Common myeloid progenitor, CD34-positive (primary cell): ENCODE data around the gene ANKRD6.

Experiments used
- CTCF ChIA-PET: fragments of 350-600 bp; sonication (Branson Sonifier 250); formaldehyde crosslinking; loops from one replicate; lab custom pipeline; 2021; ENCODE audit warnings: antibody characterized with exemption; lab: Charles Lee
- POLR2A ChIA-PET: fragments of 350-600 bp; sonication (Branson Sonifier 250); formaldehyde crosslinking; loops from one replicate; lab custom pipeline; 2021; ENCODE audit warnings: antibody characterized with exemption; lab: Charles Lee
- DNase-seq, 3 donors: peaks; one replicate each; pipeline versions ENCODE4 v3.0.0 to v3.0.0-alpha.2; 2013
- H3K27ac ChIP-seq, 2 experiments: 1 replicate in 1 of 2; 2 replicates in 1 of 2; pipeline ENCODE4 v1.7.0; 2013; ENCODE audit warnings: inconsistent platforms in 2 of 2, low read length in 2 of 2, mild to moderate bottlenecking in 2 of 2, low read depth in 1 of 2, moderate library complexity in 1 of 2; ENCODE audit not compliant: severe bottlenecking in 2 of 2, insufficient read depth in 1 of 2, poor library complexity in 1 of 2
- H3K27me3 ChIP-seq, 5 experiments: replicated peaks in 2 of 5; 1 replicate in 3 of 5; 2 replicates in 2 of 5; pipeline versions ENCODE4 v1.6.1 to v1.7.0; 2013; ENCODE audit warnings: low read length in 4 of 5, mild to moderate bottlenecking in 2 of 5, moderate library complexity in 2 of 5, inconsistent platforms in 1 of 5; ENCODE audit not compliant: insufficient read depth in 5 of 5, control insufficient read depth in 4 of 5
- H3K36me3 ChIP-seq, 4 experiments: 1 replicate in 2 of 4; 2 replicates in 2 of 4; pipeline versions ENCODE4 v1.6.1 to v1.7.0; 2013; ENCODE audit warnings: low read length in 3 of 4, control low read depth in 1 of 4, mild to moderate bottlenecking in 1 of 4; ENCODE audit not compliant: control insufficient read depth in 4 of 4, insufficient read depth in 4 of 4
- H3K4me1 ChIP-seq, 4 experiments: 1 replicate in 3 of 4; 2 replicates in 1 of 4; pipeline versions ENCODE4 v1.6.1 to v1.7.1; 2013; ENCODE audit warnings: low read length in 3 of 4, mild to moderate bottlenecking in 3 of 4, control low read depth in 1 of 4, inconsistent platforms in 1 of 4, moderate library complexity in 1 of 4; ENCODE audit not compliant: control insufficient read depth in 4 of 4, insufficient read depth in 4 of 4; ENCODE audit errors: control extremely low read depth in 1 of 4
- H3K4me3 ChIP-seq, 7 experiments: 1 replicate in 4 of 7; 2 replicates in 3 of 7; pipeline versions ENCODE4 v1.5.1 to v1.7.0; 2013; ENCODE audit warnings: mild to moderate bottlenecking in 7 of 7, low read length in 6 of 7, moderate library complexity in 6 of 7, inconsistent platforms in 2 of 7, low read depth in 2 of 7, control low read depth in 1 of 7; ENCODE audit not compliant: insufficient read depth in 4 of 7, control insufficient read depth in 1 of 7; ENCODE audit errors: extremely low read depth in 1 of 7
- H3K9me3 ChIP-seq, 5 experiments: 1 replicate in 4 of 5; 2 replicates in 1 of 5; pipeline versions ENCODE4 v1.6.1 to v1.7.1; 2013; ENCODE audit warnings: low read length in 4 of 5, mild to moderate bottlenecking in 2 of 5, inconsistent platforms in 1 of 5, low read depth in 1 of 5, moderate library complexity in 1 of 5; ENCODE audit not compliant: control insufficient read depth in 4 of 5, insufficient read depth in 2 of 5; ENCODE audit errors: control extremely low read depth in 1 of 5
- WGBS: methylation state at CpG from one replicate; pipeline ENCODE4 v1.1.5; 2013; ENCODE audit not compliant: insufficient coverage; 5-methylcytosine and 5-hydroxymethylcytosine counted together

The ANKRD6 gene

DNA sequence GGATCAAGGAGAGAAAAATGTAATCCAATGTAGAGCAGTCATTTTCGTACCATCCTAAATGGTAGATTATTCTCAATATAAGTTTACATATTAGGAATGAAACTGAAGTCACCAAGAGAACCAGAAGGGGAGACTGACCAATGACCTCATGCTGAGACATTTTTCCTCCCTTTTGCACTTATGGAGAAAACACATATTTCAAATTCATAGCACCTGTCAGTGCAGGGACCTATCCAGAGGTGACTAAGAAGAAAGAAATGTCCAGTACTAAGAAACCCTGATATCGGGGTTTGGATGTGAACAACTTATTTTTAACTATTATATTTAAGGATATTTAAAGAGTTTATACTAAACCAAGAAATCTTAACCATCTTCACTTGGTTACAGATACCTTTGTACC, 222.2 kb downstream of the ANKRD6 start:
- CTCF ChIA-PET = interaction anchor here (0.6 kb wide), 1 partner anchor 9 kb away, joined by 3 read pairs; no protein-coding TSS in a partner anchor

DNA sequence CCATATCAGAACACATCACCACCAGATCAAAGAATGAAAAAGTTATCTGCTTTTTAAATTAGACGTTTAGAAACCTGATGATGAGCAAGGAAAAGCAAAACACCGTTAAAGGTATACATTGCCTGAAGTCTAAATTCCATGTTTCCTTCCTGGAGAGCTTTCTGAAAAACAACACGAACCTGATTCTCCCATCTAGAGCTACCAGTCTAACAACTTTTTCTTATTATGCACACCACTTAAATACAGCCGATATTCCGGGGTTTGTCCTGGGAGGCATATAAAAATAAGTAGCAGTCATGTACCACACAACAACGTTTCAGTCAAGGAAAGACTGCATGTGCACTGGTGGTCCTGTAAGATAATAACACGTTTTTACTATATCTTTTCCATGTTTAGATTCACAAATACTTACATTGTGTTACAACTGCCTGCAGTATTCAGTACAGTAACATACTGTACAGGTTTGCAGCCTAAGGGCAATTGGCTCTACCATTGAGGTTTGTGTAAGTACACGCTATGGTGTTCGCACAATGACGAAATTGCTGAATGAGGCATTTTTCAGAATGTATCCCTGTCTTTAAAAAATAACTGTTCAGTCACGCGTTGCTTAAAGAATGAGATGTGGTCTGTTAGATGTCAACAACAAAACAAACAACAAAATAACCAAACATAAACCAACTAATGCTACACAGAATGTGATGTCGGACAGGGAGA, 224.7 kb downstream of the ANKRD6 start:
- Histone ChIP-seq H3K4me1 (no peaks in the 10 kb centered on the region), H3K36me3 (peaks cover 5 to 95% (median 68%) of the 10 kb centered on the region in 4 experiments), H3K27ac (no peak overlapping the region), H3K27me3 (no peaks in the 10 kb centered on the region), H3K9me3 (no peaks in the 10 kb centered on the region), H3K4me3 (no peak overlapping the region)
- 100% methylated on average over 5 of the region's 13 CpGs for WGBS
- DNase-seq = no peak
- ChIA-PET POLR2A (no interaction called here), CTCF (no interaction called here)

More for the DNA sequence above, 222.2 kb downstream of the ANKRD6 start:
- H3K4me1 ChIP-seq = no peaks in the 10 kb centered on the region
- no peak overlapping the region for H3K27ac ChIP-seq
- no peak overlapping the region for H3K4me3 ChIP-seq
- no peak for DNase-seq
- H3K9me3 ChIP-seq = no peaks in the 10 kb centered on the region
- H3K27me3 ChIP-seq = no peaks in the 10 kb centered on the region
- H3K36me3 ChIP-seq = peaks cover 9 to 93% (median 70%) of the 10 kb centered on the region in 4 experiments
- POLR2A ChIA-PET = no interaction called here
- no CpG with 5 or more reads among the region's 2 CpGs for WGBS

- POLR2A ChIA-PET = interaction anchor here (0.6 kb wide), 1 partner anchor 9 kb away, joined by 3 read pairs; no protein-coding TSS in a partner anchor
- no peak overlapping the region for H3K4me3 ChIP-seq
- no peak overlapping the region for H3K27ac ChIP-seq
- no peaks in the 10 kb centered on the region for H3K4me1 ChIP-seq
- no peaks in the 10 kb centered on the region for H3K9me3 ChIP-seq
- no peaks in the 10 kb centered on the region for H3K27me3 ChIP-seq
- CTCF ChIA-PET = interaction anchor here (1.4 kb wide), 1 partner anchor 46 kb away, joined by 3 read pairs; no protein-coding TSS in a partner anchor
- 96% methylated on average over 4 of the region's 4 CpGs for WGBS
- DNase-seq = no peak
- peaks cover 8 to 87% (median 63%) of the 10 kb centered on the region in 4 experiments for H3K36me3 ChIP-seq
These were observed 228.0 kb downstream of the ANKRD6 start for GRCh38 chr6:89660981-89661380.

- no peak overlapping the region for H3K4me3 ChIP-seq
- H3K27ac ChIP-seq = no peak overlapping the region
- no peak for DNase-seq
- ChIA-PET CTCF (interaction anchor here (0.9 to 1.4 kb wide), 2 partner anchors 46 to 63 kb away, joined by 3 read pairs; no protein-coding TSS in a partner anchor), POLR2A (no interaction called here)
- peaks cover 8 to 84% (median 61%) of the 10 kb centered on the region in 4 experiments for H3K36me3 ChIP-seq
- H3K9me3 ChIP-seq = no peaks in the 10 kb centered on the region
- 83% methylated on average over 1 of the region's 1 CpG for WGBS
- no peaks in the 10 kb centered on the region for H3K4me1 ChIP-seq
- no peaks in the 10 kb centered on the region for H3K27me3 ChIP-seq
These were observed 228.6 kb downstream of the ANKRD6 start for GRCh38 chr6:89661559-89661958.

DNA sequence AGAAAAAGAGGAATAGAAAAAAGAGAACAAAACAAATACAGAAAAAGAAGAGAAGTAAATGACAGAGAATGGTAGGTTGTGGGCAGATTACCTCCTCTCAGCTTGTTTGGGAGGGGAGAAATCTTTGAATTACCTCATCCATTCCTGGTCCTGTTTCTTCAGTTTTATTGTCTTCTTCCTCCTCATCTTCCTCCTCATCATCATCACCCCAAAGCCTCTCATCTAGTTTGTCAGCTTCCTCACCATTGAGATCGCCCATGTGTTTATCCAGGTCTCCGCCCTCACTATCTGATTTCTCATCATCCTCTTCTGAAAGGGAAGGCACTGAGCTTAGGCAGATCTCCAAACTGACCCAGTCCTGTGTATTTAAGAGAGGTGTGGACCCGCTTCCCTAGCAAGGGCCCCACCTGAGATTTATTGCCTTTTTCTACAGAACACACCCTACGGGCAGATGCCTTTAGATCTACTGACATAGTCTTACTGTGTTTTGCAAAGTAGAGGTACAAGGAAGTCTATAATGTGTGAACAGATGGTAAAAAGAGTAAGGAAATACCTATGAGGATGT, 229.8 kb downstream of the ANKRD6 start:
- H3K36me3 ChIP-seq = peaks cover 8 to 82% (median 56%) of the 10 kb centered on the region in 4 experiments
- no peaks in the 10 kb centered on the region for H3K9me3 ChIP-seq
- no peak overlapping the region for H3K27ac ChIP-seq
- CTCF ChIA-PET = no interaction called here
- no peaks in the 10 kb centered on the region for H3K4me1 ChIP-seq
- H3K4me3 ChIP-seq = no peak overlapping the region
- 100% methylated on average over 2 of the region's 4 CpGs for WGBS
- POLR2A ChIA-PET = interaction anchor here (0.6 kb wide), 1 partner anchor 130 kb away, joined by 3 read pairs; no protein-coding TSS in a partner anchor
- no peak for DNase-seq
- no peaks in the 10 kb centered on the region for H3K27me3 ChIP-seq

GRCh38 chr6:89667872-89668556, 235.1 kb downstream of the ANKRD6 start:
- Histone ChIP-seq H3K4me1 (no peaks in the 10 kb centered on the region), H3K36me3 (peaks cover 22 to 74% (median 46%) of the 10 kb centered on the region in 4 experiments), H3K27ac (no peak overlapping the region), H3K4me3 (no peak overlapping the region), H3K9me3 (no peaks in the 10 kb centered on the region), H3K27me3 (no peaks in the 10 kb centered on the region)
- no peak for DNase-seq
- CTCF ChIA-PET = no interaction called here
- POLR2A ChIA-PET = no interaction called here
- 93% methylated on average over 3 of the region's 5 CpGs for WGBS
